Stimulated activated CD4-positive, alpha-beta T cell treated with anti-CD3 and anti-CD28 coated beads, Interleukin-4, amount 100 ng/mL, for 24 hours (primary cell): ENCODE data around the gene CCDC63.

Source experiments
- DNase-seq: peaks from one replicate; pipeline ENCODE4 v3.0.0-alpha.2; 2020

CCDC63 gene

DNA sequence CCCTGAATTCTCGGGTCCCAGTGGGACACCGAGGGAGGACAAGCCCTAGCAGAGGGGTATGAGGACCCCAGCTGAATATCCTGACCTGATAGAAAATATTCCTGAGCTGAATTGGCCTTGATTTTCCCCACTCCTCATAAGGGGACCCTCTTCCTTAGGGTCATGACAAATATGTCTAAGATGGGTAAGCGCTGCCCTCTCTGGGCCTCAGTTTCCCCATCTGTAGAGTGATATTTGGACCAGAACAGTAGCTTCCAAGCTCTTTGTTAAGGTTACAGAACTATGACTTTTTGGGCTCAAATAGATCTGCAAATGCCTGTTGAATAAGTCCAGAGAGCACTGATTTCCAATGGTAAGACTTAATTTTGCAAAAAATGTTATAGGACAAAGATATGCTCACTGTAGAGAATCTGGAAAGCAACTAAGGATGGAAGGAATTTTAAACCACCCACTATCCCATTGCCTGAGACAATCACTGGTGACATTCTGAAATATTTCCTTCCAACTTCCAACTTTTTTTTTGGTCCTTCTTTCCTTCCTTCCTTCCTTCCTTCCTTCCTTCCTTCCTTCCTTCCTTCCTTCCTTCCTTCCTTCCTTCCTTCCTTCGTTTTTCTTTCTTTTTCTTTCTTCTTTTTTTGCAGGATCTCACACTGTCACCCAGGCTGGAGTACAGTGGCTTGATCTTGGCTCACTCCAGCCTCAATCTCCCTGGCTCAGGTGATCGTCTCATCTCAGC lies 41.6 kb downstream of the CCDC63 start:
- no peak for DNase-seq

DNA sequence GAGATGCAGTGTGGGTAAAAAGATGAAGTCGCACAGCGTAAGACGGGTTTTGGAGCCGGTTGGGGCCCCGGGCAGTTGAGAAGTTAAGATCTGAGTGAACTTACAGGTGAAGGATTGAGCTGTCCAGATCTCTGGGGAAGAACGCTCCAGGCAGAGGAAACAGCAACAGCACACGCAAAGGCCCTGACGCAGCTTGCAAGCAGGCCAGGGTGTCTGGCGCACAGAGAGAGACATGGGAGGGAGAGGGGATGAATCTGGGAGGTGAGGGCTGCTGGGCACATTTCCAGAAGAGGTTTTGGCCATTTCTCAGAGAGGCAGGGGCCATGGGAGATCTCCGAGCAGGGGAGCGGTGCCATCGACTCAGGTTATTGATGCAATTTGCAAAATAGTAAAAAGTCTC lies 42.6 kb downstream of the CCDC63 start:
- DNase-seq = no peak

DNA sequence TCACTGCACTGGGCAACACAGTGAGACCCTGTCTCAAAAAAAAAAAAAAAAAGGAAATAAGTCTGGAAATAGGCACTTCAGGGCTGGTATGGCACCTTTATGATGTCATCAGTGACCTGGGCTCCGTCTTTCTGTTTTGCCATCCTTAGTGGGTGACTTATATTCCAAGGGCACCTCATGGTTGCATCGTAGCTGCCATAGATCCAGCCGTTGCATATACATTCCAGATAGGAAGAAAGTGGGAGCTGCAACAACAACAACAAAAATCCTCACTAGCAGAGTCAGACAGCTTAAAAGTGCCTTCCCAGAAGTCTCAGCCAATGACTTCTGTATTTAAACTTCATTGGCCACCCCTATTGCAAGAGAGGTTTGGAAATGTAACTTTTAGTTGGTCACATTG lies 47.2 kb downstream of the CCDC63 start:
- DNase-seq = no peak

- no peak for DNase-seq
Observed at GRCh38 chr12:110896559-110896958, 49.8 kb downstream of the CCDC63 start.

DNA sequence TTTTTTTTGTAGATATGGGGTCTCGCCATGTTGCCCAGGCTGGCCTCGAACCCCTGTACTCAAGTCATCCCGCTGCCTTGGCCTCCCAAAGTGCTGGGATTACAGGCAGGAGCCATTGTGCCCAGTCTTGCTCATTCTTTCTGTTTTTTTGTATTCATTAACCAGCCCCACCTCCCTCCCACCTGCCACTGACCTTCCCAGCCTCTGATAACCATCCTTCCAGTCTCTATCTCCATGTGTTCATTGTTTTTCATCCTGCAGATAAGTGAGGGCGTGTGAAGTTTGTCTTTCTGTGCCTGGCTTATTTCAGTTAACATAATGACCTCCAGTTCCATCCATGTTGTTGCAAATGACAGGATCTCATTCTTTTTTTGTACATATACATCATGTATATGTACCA lies 54.6 kb downstream of the CCDC63 start:
- no peak for DNase-seq

- no peak for DNase-seq
Observed at GRCh38 chr12:110903511-110903910, 56.7 kb downstream of the CCDC63 start.

DNA sequence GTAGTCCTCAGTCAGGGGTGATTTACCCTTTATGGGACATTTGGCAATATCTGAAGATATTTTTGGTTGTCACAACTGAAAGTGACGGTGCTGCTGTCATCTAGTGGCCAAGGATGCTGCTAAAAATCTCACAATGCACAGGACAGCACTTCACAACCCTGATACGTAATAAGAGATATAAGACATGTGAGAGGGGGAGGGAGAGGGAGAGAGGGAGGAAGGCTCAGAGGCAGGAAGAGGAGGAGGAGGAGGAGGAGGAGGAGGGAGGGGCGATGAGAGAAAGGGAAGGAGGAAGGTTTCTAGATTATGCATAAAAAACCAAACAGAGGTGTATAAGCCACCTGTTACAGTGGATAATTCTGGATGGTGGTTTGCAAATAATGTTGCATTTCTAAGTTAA lies 59.3 kb downstream of the CCDC63 start:
- DNase-seq = no peak

- no peak for DNase-seq
Observed at GRCh38 chr12:110906516-110906915, 59.7 kb downstream of the CCDC63 start.

DNA sequence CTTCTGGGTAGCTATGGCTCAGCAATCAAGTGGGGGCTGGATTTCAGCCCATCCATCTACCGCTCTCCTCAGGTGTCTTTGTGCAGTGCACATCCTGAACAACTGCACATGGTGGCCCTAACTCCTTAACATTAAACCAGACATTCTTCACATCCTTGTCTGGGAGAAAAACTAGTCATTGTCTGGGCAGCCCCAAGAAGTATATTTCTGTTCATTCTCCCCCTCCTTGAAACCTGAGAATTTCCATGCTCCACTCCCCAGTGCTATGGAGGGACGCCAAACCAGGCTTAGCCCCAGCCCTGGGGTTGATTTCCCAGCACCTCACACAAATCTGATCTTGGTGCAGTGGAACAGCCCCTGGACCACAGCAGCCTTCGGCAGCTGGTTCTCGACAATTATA lies 60.2 kb downstream of the CCDC63 start:
- DNase-seq = no peak

GRCh38 chr12:110907583-110907982 lies 60.8 kb downstream of the CCDC63 start:
- DNase-seq = no peak

GRCh38 chr12:110908377-110909152 lies 61.8 kb downstream of the CCDC63 start:
- no peak for DNase-seq

GRCh38 chr12:110912263-110912662 lies 65.5 kb downstream of the CCDC63 start:
- no peak for DNase-seq

DNA sequence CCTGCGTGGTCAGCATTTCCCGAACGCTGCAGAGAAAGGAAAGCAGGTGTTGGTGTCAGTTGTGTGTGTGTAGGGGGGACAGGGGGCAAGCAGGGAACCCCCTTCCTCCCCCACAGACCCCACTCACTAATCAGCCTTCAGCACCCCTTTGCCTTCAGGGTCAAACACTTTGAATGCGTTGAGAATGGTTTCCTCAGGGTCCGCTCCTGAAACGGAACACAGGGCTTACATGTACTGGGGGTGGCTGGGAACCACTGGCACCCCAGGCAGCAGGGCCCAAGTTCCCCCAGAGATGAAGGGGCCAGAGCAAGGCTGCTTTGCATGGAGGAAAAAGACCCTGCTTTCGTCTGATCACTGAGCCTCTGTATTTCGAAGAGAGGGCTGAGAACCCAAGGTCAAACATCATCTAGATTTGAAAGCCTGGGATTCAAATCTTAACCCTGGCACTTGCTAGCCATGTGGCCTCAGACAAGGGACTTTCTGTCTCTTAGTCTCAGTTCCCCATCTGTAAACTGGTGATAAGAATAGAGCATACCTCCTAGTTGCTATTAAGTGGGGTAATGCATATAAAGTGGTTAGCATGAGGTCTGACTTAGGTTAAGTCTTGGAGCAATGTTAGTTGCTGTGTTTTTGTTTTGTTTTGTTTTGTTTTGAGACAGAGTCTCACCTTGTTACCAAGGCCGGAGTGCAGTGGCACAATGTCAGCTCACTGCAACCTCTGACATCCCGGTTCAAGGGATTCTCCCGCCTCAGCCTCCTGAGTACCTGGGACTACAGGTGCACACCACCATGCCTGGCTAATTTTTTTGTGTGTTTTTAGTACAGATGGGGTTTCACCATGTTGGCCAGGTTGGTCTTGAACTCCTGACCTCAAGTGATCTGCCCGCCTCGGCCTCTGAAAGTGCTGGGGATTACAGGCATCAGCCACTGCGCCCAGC lies 66.6 kb downstream of the CCDC63 start:
- DNase-seq = no peak

GRCh38 chr12:110916295-110916875 lies 69.6 kb downstream of the CCDC63 start:
- no peak for DNase-seq

GRCh38 chr12:110917467-110917866 lies 70.7 kb downstream of the CCDC63 start:
- DNase-seq = no peak

DNA sequence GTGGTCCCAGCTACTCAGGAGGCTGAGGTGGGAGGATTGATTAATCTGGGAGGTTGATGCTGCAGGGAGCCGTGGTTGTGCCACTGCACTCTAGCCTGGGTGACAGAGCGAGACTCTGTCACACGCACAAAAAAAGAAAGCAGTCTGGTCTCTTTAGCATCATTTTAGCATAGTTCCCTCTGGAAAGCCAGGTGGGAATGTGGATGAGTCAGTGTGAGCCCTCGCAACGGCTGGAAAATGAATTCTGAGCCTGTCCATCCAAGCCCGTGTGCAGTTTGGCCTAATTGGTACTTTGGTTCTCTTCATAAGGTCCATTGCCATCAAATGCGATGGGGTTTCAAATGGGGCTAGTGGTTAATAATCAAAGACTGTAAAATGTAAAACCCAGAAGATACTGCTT lies 71.2 kb downstream of the CCDC63 start:
- no peak for DNase-seq

DNA sequence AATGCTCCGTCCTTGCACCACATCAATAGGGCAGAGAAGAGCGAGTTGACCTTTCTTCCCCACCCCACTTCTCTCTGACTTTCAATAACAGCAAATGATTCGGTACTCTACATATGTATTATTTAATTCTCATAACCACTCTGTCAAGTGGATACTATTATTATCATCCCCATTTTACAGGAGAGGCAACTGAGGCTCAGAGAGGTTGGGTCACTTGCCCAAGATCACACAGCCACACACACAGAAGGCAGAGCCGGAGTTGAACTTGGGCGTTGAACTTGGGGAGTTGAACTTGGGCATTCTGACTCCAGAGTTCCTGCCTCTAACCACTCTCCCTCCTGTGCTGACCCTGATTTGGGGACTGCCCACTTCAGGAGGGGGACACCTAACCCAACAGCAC lies 72.9 kb downstream of the CCDC63 start:
- DNase-seq = no peak

- DNase-seq = no peak
Observed at GRCh38 chr12:110920324-110920910, 73.6 kb downstream of the CCDC63 start, which contains the start of gene MYL2. Gene MYL2, minus strand, starts transcription at chr12:110920579. Its CDS starts 50 bp downstream, at chr12:110920529.

DNA sequence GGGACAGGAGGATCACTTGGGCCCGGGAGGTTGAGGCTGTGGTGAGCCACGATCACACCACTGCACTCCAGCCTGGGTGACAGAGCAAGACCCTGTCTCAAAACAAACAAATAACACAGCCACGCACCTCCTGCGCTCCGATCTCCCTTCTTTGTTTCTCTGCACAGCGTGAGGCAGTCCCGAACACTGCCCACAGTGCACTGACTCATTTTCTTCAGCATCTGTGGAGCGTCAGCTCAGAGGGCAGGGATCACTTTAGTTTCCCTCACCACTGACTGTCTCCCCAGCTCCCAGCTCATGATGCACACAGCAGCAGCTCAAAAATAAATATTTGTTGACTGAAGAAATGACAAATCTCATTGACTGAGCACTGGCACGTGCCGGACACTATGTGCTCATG lies 74.5 kb downstream of the CCDC63 start:
- no peak for DNase-seq

GRCh38 chr12:110922652-110923051 lies 75.9 kb downstream of the CCDC63 start:
- no peak for DNase-seq

DNA sequence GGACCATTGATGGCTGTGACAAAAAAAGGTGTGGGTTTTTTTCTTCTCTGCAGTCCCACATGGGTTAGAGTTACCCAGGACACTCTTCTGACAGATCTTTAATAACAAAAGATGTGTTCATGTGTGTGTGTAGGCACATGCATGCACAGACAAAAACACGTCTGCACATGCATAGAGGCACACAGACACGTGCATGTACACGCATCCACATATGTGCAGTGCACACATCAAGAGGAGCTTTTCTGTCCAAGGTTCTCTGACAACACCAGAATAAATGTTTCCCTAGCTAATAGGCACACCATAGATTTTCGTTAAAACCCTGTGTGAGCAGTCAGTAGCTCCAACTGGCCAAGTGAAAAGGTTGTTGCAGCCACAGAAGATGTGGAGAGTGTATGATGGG lies 76.4 kb downstream of the CCDC63 start:
- no peak for DNase-seq

GRCh38 chr12:110923692-110924334 lies 77.0 kb downstream of the CCDC63 start:
- DNase-seq = no peak
